ENCODE results near the gene DHRS1. TPM values are rescaled to one million over a fixed set of nuclear protein-coding genes. Genes with fewer than 3 reads are reported as not detected.

Gene DHRS1
- total RNA-seq, 1 donor from 2014 or later = 84.2 TPM

DNA sequence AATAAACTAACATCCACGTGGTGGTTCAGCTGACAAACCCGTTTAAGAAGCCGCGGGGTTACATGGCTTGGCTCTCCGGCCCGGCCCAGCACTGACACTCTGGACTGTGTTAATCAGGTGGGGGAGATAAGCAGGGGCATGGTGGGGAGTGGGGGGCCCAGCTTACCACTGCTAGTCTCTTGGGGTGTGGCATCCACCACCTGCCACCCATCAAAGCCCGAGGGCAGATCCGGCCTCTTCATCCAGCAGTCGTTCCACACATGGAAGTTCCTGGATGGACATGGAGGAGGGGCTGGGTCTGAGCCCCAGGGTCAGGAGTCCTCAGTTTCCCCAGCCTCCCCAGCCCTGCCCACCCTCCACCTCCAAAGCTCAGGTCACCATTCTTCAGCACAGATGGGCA is 41.5 kb downstream of the DHRS1 start:
- H3K36me3 ChIP-seq = no peaks in the 10 kb centered on the region
- H3K4me3 ChIP-seq = no peak overlapping the region
- no peak for TF ChIP-seq POLR2AphosphoS5 (IDR thresholded peaks at IDR 0.05; ENCODE audit: insufficient read depth in 1 of 2, low read depth in 1 of 2)

DNA sequence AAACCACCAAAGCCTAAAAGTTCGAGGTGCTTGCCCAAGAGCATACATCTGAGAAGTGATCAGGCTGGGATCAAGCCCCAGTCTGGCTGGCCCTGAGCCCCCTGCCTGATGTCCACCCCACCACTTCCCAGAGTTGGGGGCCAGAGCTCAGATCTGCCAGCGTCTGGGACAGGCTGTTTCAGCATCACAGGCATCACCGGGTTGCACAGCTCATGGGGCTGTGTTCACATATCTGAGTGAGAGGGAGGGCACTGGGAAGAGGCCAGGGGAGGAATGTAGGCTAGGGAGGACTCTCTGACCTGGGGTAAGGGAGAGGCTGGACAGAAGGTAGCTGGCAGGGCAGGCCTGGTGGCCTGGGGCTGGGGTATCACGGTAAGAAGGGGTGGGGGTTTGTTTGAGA is 42.6 kb downstream of the DHRS1 start:
- Histone ChIP-seq H3K27me3 (no peaks in the 10 kb centered on the region), H3K9me3 (no peaks in the 10 kb centered on the region), H3K27ac (no peak overlapping the region), H3K36me3 (no peaks in the 10 kb centered on the region), H3K4me1 (peaks cover 11% of the 10 kb centered on the region), H3K4me3 (no peak overlapping the region)
- intact Hi-C loops (cut with DNase I) = no loop called here
- TF ChIP-seq POLR2A (IDR thresholded peaks at IDR 0.05) = no peak
- TF ChIP-seq POLR2AphosphoS5 (IDR thresholded peaks at IDR 0.05; ENCODE audit: insufficient read depth in 1 of 2, low read depth in 1 of 2) = no peak
- TF ChIP-seq, protein P1, sequence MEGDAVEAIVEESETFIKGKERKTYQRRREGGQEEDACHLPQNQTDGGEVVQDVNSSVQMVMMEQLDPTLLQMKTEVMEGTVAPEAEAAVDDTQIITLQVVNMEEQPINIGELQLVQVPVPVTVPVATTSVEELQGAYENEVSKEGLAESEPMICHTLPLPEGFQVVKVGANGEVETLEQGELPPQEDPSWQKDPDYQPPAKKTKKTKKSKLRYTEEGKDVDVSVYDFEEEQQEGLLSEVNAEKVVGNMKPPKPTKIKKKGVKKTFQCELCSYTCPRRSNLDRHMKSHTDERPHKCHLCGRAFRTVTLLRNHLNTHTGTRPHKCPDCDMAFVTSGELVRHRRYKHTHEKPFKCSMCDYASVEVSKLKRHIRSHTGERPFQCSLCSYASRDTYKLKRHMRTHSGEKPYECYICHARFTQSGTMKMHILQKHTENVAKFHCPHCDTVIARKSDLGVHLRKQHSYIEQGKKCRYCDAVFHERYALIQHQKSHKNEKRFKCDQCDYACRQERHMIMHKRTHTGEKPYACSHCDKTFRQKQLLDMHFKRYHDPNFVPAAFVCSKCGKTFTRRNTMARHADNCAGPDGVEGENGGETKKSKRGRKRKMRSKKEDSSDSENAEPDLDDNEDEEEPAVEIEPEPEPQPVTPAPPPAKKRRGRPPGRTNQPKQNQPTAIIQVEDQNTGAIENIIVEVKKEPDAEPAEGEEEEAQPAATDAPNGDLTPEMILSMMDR (IDR thresholded peaks at IDR 0.05) = no peak
- no peak for DNase-seq (ENCODE audit: extremely low spot score in 2 of 2)

More for the DNA sequence above, 41.5 kb downstream of the DHRS1 start:
- H3K27me3 ChIP-seq = no peaks in the 10 kb centered on the region
- intact Hi-C loops (cut with DNase I) = no loop called here
- H3K4me1 ChIP-seq = peaks cover 11% of the 10 kb centered on the region
- H3K9me3 ChIP-seq = no peaks in the 10 kb centered on the region
- DNase-seq (ENCODE audit: extremely low spot score in 2 of 2) = no peak
- H3K27ac ChIP-seq = no peak overlapping the region

- intact Hi-C loops (cut with DNase I) = no loop called here
- TF ChIP-seq POLR2AphosphoS5 (IDR thresholded peaks at IDR 0.05; ENCODE audit: insufficient read depth in 1 of 2, low read depth in 1 of 2) = no peak
- TF ChIP-seq, protein P1 (IDR thresholded peaks at IDR 0.05) = no peak
- TF ChIP-seq POLR2A (IDR thresholded peaks at IDR 0.05) = no peak
These were observed 43.5 kb downstream of the DHRS1 start for GRCh38 chr14:24255931-24256711.

GRCh38 chr14:24255438-24255837 is 44.1 kb downstream of the DHRS1 start:
- no peaks in the 10 kb centered on the region for H3K36me3 ChIP-seq
- peaks cover 11% of the 10 kb centered on the region for H3K4me1 ChIP-seq
- no peak for DNase-seq (ENCODE audit: extremely low spot score in 2 of 2)
- no peak overlapping the region for H3K4me3 ChIP-seq
- H3K27me3 ChIP-seq = no peaks in the 10 kb centered on the region
- no peak overlapping the region for H3K27ac ChIP-seq
- H3K9me3 ChIP-seq = no peaks in the 10 kb centered on the region
- TF ChIP-seq POLR2A (IDR thresholded peaks at IDR 0.05) (no peak), POLR2AphosphoS5 (IDR thresholded peaks at IDR 0.05; ENCODE audit: insufficient read depth in 1 of 2, low read depth in 1 of 2) (no peak)
- TF ChIP-seq, protein P1 (IDR thresholded peaks at IDR 0.05) = no peak
- intact Hi-C loops (cut with DNase I) = no loop called here

More at GRCh38 chr14:24255931-24256711, 43.5 kb downstream of the DHRS1 start:
- Histone ChIP-seq H3K4me3 (no peak overlapping the region), H3K27ac (no peak overlapping the region), H3K9me3 (no peaks in the 10 kb centered on the region), H3K36me3 (no peaks in the 10 kb centered on the region), H3K4me1 (peaks cover 11% of the 10 kb centered on the region), H3K27me3 (no peaks in the 10 kb centered on the region)
- DNase-seq (ENCODE audit: extremely low spot score in 2 of 2) = no peak

- intact Hi-C loops (cut with DNase I) = no loop called here
- no peak overlapping the region for H3K4me3 ChIP-seq
- H3K4me1 ChIP-seq = peaks cover 11% of the 10 kb centered on the region
- no peak overlapping the region for H3K27ac ChIP-seq
- DNase-seq (ENCODE audit: extremely low spot score in 2 of 2) = no peak
- TF ChIP-seq, protein P1 (IDR thresholded peaks at IDR 0.05) = no peak
- TF ChIP-seq POLR2AphosphoS5 (IDR thresholded peaks at IDR 0.05; ENCODE audit: insufficient read depth in 1 of 2, low read depth in 1 of 2) = no peak
- no peak for TF ChIP-seq POLR2A (IDR thresholded peaks at IDR 0.05)
- H3K36me3 ChIP-seq = no peaks in the 10 kb centered on the region
- H3K27me3 ChIP-seq = no peaks in the 10 kb centered on the region
- H3K9me3 ChIP-seq = no peaks in the 10 kb centered on the region
These were observed 44.8 kb downstream of the DHRS1 start for GRCh38 chr14:24254630-24255392.

All from vagina (tissue), 2 donors.